ENCODE data around the gene DAPK1.
A peak's percentile ranks its signal among the peaks of the same experiment; 100 is the strongest.
"Not testable (repeated sequence)": the region's sequence is repeated elsewhere in the genome, so short reads cannot be mapped to it uniquely, and the experiment has no call there.

The DAPK1 gene

GRCh38 chr9:87545858-87546257 lies 48.2 kb downstream of the DAPK1 start:
- no peak for DNase-seq (ENCODE audit: low read depth)

DNA sequence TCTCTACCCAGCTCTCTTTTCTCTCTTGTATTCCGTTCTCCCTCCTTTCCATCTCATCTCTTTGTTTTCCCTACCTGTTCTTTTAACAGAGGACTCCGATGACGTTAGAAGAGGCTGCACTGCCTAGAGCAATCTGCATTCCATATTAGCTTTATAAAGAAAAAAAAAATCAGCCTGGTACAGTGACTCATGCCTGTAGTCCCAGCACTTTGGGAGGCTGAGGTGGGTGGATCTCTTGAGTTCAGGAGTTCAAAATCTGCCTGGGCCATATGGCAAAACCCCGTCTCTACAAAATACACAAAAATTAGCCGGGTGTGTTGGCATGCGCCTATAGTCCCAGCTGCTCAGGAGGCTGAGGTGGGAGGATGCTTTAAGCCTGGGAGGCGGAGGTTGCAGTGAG lies 49.0 kb downstream of the DAPK1 start:
- no peak for DNase-seq (ENCODE audit: low read depth)

- DNase-seq (ENCODE audit: low read depth) = no peak
Measured at GRCh38 chr9:87547671-87548081, 50.0 kb downstream of the DAPK1 start.

DNA sequence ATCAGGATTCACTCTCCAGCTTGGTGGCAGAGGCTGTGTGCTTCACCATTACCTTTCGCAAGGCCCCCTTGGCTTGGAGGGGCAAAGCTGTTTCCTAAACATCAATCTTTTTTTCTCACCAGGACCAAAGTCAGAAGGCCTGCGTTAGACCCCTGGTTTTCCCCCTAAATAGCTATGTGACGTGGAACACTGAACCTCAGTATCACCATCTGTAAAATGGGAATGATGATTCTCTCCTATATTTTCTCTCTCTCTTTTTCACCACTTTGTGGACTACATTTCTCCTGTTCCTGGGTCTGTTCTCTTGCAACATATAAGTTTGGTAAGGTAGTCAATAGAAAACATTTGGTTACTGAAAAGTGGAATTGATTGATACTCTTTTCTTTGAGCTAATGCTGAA lies 50.5 kb downstream of the DAPK1 start:
- DNase-seq (ENCODE audit: low read depth) = no peak

GRCh38 chr9:87549088-87549487 lies 51.4 kb downstream of the DAPK1 start:
- DNase-seq (ENCODE audit: low read depth) = not testable (repeated sequence)

GRCh38 chr9:87549791-87550190 lies 52.1 kb downstream of the DAPK1 start:
- no peak for DNase-seq (ENCODE audit: low read depth)

- no peak for DNase-seq (ENCODE audit: low read depth)
Measured at GRCh38 chr9:87550253-87550954, 52.7 kb downstream of the DAPK1 start.

DNA sequence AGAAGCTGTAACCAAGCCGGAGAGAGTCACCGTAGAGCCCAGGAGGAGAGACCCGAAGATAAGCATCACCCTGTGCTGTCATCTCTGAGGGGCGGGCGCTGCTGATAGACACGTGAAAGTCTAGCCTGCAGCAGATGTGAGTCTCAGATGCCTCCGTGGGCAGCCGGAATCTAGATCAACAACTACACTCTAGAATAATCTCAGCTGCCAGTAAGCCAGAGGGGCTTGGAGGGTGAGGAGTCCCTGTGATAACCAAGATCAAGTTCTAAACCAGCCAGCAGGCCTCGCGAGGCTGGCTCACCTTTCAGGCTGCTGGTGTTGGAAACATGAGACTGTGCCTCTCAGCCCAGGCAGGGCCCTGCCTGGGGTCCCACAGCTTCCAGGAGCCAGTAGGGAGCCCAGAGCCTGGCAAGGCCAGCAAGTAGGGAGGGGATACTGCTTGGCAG lies 54.1 kb downstream of the DAPK1 start:
- DNase-seq (ENCODE audit: low read depth) = no peak

DNA sequence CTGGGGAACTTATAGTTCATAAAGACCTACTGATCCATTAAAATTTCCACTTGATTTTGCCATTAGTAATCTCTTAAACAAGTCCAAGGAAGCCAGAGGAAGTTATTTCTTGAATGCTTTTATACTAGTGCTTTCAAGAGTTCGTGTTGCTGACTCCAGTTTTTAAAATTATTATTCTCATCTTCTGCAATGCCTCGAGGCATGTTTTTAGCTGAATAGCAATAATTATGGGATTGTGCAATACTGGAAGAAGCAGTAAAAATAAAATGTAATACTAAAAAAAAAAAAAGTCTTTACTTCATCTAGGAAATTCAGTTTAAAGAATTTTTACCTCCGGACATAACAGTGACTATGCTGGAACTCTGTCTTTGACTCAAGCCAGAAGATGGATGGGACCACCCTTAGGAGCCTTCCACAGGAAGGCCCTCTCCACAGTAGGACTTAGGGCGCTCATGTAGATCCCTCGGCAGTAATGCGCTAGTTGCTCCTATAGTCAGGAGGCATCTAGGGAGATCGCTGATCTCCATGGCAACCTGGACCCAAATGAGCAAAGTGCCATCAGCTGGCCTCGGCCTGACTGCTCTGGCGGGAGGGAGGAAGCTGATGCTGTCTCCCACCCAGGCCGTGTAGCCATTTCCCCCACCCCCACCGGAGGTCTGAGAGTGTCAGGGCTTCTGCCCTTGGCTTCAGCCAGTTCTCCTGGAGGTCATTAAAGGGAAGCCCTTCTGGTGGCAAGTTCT lies 56.7 kb downstream of the DAPK1 start:
- no peak for DNase-seq (ENCODE audit: low read depth)

GRCh38 chr9:87554976-87555375 lies 57.3 kb downstream of the DAPK1 start:
- DNase-seq (ENCODE audit: low read depth) = no peak

GRCh38 chr9:87556039-87556438 lies 58.4 kb downstream of the DAPK1 start:
- DNase-seq (ENCODE audit: low read depth) = no peak

DNA sequence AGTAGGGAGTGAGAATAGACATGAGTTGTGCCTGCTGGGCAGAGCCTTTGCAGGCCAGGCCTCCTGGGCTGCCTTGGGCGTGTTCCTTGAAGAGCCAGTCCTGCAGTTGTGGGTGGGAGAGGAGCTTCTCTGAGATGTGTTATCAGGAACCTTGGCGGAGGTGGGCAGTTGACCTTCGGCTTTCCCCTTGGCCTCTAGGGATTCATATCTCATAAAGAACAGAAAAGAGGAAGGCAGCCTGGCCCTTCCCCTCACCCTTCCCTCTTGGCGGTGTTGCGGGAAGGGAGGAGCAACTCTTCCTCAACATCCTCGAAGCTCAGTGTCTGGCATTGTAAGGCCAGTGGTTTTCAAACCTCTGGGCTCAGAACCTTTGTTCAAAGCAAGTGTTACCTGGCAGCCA lies 59.2 kb downstream of the DAPK1 start:
- DNase-seq (ENCODE audit: low read depth) = no peak

DNA sequence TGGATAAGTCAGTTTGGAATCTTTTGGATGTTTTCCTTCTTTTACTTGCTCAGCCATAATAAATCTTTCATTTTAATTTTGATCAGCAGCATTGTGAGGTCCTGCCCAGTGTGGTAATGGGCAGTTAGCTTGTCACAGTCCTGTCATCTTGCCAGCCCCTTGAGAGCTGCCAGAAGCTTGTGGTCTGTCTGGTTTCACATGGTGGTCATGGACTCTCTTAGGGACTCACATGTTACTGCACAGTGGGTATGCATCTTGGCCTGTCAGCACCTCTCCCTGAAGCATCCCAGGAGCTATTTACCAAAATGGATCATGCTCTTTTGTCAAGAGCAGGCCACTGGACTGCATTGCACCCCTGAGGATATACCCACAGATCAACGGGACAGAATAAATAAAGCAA lies 60.3 kb downstream of the DAPK1 start:
- peak; percentile 5 for DNase-seq (ENCODE audit: low read depth)

DNA sequence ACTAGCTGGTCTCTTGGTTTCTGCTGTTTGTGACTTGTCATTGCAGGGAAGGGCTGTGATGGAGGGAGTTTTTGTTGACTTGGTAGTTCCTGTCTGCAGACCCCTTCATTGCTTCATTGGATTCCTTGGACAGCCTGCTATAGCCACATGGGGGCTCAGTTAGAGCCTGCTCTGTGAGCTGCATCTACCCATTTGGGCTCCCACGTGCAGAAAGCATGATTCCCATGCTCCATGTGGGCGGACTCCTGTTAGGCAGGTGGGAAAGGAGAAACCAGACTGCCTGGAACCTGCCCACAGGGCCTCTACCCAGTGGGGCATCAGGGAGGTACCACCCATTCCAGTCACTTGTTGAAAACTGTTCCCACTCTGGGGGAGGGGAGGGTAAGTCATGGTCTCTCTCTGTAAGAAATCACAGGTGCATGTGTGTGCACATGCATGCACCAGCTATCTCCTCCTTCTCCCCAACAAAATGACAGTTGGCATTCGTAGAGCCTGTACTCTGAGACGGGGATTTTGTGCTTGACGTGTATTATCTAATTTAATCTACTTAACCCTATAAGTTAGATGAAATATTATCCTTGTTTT lies 61.0 kb downstream of the DAPK1 start:
- DNase-seq (ENCODE audit: low read depth) = no peak

- DNase-seq (ENCODE audit: low read depth) = no peak
Measured at GRCh38 chr9:87562062-87562461, 64.4 kb downstream of the DAPK1 start.

DNA sequence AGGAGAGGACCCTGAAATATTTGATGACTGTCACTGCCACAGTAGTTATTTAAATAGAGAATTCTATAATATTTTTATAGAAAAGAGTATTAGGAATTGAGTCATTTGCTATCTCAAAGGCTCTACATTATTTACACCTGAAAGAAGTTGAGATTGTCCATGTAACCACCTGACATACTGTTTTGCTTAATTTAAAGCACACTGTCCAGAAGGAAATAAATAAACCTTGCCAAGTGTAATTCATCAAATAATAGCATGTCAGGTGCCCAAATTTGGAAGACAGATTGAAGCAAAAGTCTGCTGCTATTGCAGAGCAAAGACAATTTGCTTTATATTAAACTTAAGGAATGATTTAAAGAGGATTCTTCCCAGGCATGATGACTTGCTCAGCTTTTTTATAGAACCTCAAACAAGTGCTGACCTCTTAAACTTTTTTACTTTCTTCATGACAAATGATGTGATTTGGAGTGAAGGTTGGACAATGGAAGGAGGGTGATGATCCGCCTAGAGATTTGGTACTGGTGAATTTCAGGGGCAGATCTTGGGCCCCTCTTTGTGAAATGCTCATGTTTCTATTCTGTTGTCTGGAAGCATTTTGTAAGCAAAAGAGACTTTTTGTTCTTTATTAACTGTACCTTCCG lies 65.0 kb downstream of the DAPK1 start:
- no peak for DNase-seq (ENCODE audit: low read depth)

DNA sequence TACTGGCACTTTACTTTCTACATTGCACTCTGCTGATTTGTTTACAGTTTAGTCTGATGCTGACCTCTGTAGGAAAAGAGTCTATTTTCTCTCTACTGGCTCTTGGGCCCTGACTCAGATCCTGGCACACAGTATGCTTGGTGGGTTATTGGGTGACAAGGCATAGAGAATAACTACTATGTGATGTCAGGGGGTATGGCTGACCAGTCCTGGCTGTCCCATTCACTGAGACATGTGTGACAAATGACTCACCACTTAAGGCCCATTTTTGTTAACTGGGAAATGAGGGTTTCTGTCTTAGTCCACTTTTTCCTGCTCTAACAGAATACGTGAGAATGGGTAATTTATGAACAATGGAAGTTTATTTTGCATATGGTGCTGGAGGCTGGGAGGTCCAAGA lies 66.4 kb downstream of the DAPK1 start:
- no peak for DNase-seq (ENCODE audit: low read depth)

DNA sequence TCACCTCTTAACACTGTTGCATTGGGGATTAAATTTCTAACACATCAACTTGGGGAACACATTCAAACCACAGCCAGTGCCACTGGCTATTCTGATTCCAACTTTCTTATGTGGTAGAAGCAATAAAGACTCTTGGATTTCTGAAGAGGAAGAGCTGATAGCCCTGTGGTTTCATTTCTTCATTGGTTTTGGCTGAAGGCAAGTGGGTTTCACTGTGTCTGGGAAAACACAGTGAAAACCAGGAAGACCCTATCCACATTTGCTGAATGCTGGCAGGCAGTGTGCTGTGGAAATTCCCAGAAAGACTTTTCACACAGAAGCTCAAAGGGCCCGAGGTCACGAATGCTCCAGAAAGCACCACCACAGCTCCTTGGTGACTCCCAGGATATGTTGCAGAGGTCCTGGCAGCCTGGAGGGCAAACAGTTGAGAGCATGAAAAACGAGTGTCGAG lies 67.1 kb downstream of the DAPK1 start:
- no peak for DNase-seq (ENCODE audit: low read depth)

- DNase-seq (ENCODE audit: low read depth) = no peak
Measured at GRCh38 chr9:87567001-87567400, 69.3 kb downstream of the DAPK1 start.

DNA sequence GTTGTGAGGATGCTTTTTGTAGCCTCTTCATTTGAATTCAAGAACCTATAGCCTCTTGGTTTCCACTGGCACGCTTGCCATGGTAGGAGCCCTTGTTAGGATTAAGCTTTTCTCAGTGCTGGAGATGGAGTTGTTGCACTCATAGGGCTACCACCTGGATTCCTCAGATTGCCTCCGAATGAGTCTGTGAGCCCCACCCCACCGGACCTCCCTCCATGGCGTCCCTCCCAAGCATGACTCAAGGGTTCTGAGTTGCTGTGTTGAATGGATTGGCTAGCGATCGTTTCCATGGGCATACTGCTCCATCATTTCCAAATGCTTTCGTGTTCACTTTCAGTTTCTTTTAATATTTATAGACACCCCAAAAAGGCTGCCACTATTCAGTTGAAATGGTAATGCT lies 69.9 kb downstream of the DAPK1 start:
- no peak for DNase-seq (ENCODE audit: low read depth)

DNA sequence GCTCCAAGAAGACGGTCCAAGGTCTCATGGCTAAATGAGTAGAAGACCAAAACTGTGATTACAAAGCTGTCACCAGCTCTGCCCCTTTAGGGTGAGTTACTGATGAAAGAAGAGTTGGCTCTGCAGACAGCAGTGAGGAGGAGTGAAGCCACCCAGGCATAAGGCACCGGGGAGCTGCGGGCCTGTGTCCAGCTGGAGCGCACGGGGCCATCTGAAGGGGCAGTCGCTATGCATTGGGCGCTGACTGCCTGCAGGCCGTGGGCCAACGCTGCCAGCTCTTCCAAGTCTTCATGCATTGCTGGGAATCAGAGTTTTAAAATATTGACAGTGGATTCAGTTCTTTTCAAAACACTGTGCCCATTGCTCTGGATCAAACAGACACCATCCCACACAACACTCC lies 70.3 kb downstream of the DAPK1 start:
- no peak for DNase-seq (ENCODE audit: low read depth)

DNA sequence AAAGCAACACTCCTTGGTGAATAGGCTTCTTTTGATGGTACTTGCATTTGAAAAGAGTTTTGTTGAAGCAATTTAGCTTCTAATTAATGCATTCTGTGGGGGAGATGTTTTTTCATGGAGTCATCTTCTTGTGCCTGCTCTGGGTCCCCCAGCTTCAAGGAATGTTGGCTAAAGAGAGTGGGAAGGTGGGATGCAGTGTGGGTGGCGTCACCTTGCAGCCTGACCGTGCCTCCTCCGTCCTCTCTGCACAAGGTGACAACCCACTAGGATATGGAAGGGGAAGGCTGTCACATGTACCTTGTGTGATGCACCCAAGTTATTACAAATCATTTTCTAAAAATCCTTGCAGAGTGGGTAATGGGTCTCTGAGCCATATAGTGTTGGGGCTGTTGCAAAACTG lies 70.7 kb downstream of the DAPK1 start:
- no peak for DNase-seq (ENCODE audit: low read depth)

- no peak for DNase-seq (ENCODE audit: low read depth)
Measured at GRCh38 chr9:87569008-87569509, 71.4 kb downstream of the DAPK1 start.
